ENCODE measurements around the gene C2orf78. TPM values are rescaled to one million over a fixed set of nuclear protein-coding genes. Genes with fewer than 3 reads are reported as not detected.
"Not testable (repeated sequence)": the region's sequence is repeated elsewhere in the genome, so short reads cannot be mapped to it uniquely, and the experiment has no call there.

The C2orf78 gene
- total RNA-seq, 2 experiments from 2014 or later, result not detected

DNA sequence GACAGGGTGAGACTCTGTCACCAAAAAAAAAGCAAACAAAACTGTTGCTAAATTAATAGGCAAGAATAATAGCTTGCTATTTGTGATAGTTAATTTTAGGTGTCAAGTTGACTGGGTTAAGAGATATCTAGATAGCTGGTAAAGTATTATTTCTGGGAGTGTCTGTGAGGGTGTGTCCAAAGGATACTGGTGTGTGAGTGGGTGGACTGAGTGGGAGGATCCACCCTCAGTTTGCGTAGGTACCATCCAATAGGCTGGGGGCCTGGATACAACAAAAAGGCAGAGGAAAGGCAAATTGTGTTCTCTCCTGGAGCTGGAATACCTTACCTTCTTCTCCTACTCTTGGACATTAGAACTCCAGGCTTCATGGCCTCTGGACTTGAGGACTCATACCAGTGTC lies 19.0 kb upstream of the C2orf78 start:
- H3K9me3 Mint-ChIP-seq, result no peaks in the 10 kb centered on the region
- no peak for DNase-seq
- POLR2A ChIA-PET, result no interaction called here

DNA sequence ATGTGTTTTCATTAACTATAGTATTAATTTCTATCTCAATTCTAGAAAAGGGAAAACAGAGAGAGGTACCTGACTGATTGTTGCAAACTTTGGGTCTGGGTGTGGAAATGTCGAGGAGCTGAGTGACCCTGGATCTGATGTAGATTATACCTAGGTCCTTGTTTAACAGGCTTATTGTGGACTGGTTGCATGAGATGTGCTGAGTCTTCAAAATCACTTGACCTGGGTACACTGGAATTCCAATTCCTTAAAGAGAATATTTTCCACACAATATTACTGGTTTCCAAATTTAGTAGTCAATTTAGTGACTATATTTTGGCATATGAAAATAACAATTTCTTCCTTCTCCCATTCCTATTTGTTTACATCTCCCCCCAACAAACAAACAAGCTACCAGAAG lies 17.6 kb upstream of the C2orf78 start:
- no peak overlapping the region for H3K4me3 Mint-ChIP-seq
- POLR2A ChIA-PET, result interaction anchor here (0.9 kb wide), 1 partner anchor 30 kb away, joined by 3 read pairs; no protein-coding TSS in a partner anchor
- DNase-seq, result no peak
- H3K27me3 Mint-ChIP-seq, result no peaks in the 10 kb centered on the region
- peaks cover 7% of the 10 kb centered on the region for H3K4me1 Mint-ChIP-seq
- H3K36me3 Mint-ChIP-seq, result peaks cover 34% of the 10 kb centered on the region
- no peaks in the 10 kb centered on the region for H3K9me3 Mint-ChIP-seq
- ATAC-seq (ENCODE audit: low read depth), result no peak
- no peak overlapping the region for H3K27ac Mint-ChIP-seq

More for the DNA sequence above, 19.0 kb upstream of the C2orf78 start:
- Mint-ChIP-seq H3K27ac (no peak overlapping the region), H3K36me3 (peaks cover 36% of the 10 kb centered on the region), H3K4me3 (no peak overlapping the region), H3K4me1 (peaks cover 4% of the 10 kb centered on the region), H3K27me3 (no peaks in the 10 kb centered on the region)
- no peak for ATAC-seq (ENCODE audit: low read depth)

DNA sequence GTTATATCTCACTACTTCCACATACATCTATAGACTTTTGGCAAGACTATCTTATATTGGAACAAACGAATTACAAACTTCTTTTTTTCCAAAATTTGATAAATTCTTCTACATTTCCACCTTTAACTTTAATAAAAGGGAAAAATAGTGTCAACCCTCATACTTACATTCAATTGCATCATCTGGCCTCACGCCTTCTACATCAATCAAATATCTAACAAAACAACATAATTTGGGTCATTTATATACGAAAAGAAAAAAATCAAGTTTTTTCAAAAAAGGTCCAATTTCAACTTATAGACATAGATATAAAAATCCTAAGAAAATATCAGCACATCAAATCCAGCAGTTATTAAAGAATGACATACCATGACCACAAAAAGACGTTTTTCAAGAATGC lies 17.0 kb upstream of the C2orf78 start:
- ATAC-seq (ENCODE audit: low read depth) (no peak), DNase-seq (no peak)

DNA sequence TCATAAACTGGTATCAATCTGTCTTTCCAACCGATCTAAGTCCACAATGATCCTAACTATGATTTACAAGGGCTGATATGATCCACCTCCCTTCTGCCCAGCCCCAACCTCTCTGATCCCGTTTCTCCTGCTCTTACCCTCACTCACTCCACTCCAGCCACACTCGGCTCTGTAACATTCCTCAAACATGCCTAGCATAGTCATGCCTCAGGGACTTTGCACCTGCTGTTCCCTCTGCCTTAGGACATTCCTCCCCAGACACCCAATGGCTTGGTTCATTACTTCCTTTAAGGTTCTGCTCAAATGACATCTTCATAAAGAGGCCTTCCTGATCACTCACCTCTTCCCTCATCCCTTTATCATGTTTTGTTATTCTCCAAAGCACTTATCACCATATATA lies 13.3 kb upstream of the C2orf78 start:
- no peaks in the 10 kb centered on the region for H3K9me3 Mint-ChIP-seq
- no peak overlapping the region for H3K4me3 Mint-ChIP-seq
- no peak for DNase-seq
- no peaks in the 10 kb centered on the region for H3K27me3 Mint-ChIP-seq
- no peak for ATAC-seq (ENCODE audit: low read depth)
- no peak overlapping the region for H3K27ac Mint-ChIP-seq
- POLR2A ChIA-PET, result no interaction called here
- peaks cover 15% of the 10 kb centered on the region for H3K4me1 Mint-ChIP-seq
- peaks cover 48% of the 10 kb centered on the region for H3K36me3 Mint-ChIP-seq

More for the DNA sequence above, 17.0 kb upstream of the C2orf78 start:
- Mint-ChIP-seq H3K27me3 (no peaks in the 10 kb centered on the region), H3K27ac (no peak overlapping the region), H3K9me3 (no peaks in the 10 kb centered on the region), H3K4me1 (peaks cover 7% of the 10 kb centered on the region), H3K4me3 (no peak overlapping the region), H3K36me3 (peaks cover 35% of the 10 kb centered on the region)
- POLR2A ChIA-PET, result interaction anchor here (0.9 kb wide), 1 partner anchor 30 kb away, joined by 3 read pairs; no protein-coding TSS in a partner anchor

DNA sequence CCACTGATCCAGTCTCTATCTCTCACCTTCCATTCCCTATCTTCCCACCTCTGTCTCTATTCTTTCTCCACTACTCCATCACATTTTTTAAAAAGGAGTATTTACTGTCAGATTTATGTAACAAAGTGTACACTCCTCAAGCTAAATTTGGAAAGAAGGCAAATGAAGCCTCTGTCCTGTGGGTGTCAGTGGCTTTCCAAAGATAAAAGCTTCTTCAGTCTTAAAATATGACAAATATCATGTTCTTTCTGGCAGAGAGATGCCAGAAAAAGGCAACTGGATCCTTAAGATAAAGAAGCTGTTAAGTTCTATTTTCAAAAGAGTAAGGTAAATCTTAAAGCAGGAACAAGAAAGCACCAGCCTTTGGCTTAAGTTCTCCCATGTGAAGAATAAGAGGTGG lies 11.2 kb upstream of the C2orf78 start:
- Mint-ChIP-seq H3K27me3 (no peaks in the 10 kb centered on the region), H3K36me3 (peaks cover 44% of the 10 kb centered on the region), H3K27ac (no peak overlapping the region), H3K9me3 (no peaks in the 10 kb centered on the region), H3K4me3 (no peak overlapping the region), H3K4me1 (peaks cover 20% of the 10 kb centered on the region)
- DNase-seq, result no peak
- ATAC-seq (ENCODE audit: low read depth), result no peak
- POLR2A ChIA-PET, result no interaction called here

DNA sequence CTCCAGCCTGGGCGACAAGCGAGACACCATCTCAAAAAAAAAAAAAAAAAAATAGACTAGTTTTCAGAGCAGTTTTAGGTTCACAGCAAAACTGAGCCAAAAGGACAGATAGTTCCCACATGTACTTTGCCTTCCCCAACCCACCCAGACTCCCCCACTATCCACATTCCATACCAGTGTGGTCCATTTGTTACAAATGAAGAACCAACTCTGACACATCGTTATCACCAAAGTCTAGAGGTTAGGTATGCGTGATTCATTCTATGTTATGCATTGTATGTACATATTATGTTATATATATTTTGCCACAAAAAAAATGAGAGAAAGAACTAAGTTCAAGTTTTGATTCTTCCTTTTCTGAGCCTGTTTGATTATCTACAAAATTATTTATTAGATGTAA lies 7.6 kb upstream of the C2orf78 start:
- peaks cover 22% of the 10 kb centered on the region for H3K4me1 Mint-ChIP-seq
- no peak for DNase-seq
- POLR2A ChIA-PET, result interaction anchor here (0.6 kb wide), 1 partner anchor 12 kb away, joined by 4 read pairs; no protein-coding TSS in a partner anchor
- no peak overlapping the region for H3K27ac Mint-ChIP-seq
- no peak overlapping the region for H3K4me3 Mint-ChIP-seq
- no peak for ATAC-seq (ENCODE audit: low read depth)
- H3K36me3 Mint-ChIP-seq, result peaks cover 25% of the 10 kb centered on the region
- H3K27me3 Mint-ChIP-seq, result no peaks in the 10 kb centered on the region
- H3K9me3 Mint-ChIP-seq, result no peaks in the 10 kb centered on the region

DNA sequence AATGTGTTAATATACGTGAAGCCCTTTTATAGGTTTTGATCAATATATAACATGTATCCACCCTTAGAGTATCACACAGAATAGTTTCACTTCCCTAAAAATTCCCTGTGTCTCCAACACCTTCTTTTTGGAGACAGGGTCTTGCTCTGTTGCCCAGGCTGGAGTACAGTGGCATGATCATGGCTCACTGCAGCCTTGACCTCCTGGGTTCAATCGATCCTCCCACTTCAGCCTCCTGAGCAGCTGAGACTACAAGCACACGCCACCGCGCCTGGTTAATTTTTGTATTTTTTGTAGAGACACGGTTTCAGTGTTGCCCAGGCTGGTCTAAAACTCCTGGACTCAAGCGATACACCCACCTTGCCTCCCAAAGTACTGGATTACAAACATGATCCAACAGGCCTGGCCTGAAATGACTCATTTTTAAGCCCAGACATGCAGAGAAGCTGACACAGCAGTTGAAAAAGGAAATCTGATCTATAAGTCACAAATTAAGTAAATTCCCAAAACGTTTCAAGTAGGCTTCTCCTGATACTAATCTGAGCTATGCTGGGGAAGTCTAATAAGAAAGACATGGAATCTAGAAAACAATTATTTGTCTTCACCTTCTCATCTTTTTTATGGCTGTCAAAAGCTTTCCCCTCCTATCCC lies 7.0 kb upstream of the C2orf78 start:
- H3K4me1 Mint-ChIP-seq, result peaks cover 22% of the 10 kb centered on the region
- peaks cover 23% of the 10 kb centered on the region for H3K36me3 Mint-ChIP-seq
- H3K27me3 Mint-ChIP-seq, result no peaks in the 10 kb centered on the region
- ATAC-seq (ENCODE audit: low read depth) (no peak), DNase-seq (no peak)
- POLR2A ChIA-PET, result no interaction called here
- no peak overlapping the region for H3K27ac Mint-ChIP-seq
- H3K9me3 Mint-ChIP-seq, result no peaks in the 10 kb centered on the region
- H3K4me3 Mint-ChIP-seq, result no peak overlapping the region

DNA sequence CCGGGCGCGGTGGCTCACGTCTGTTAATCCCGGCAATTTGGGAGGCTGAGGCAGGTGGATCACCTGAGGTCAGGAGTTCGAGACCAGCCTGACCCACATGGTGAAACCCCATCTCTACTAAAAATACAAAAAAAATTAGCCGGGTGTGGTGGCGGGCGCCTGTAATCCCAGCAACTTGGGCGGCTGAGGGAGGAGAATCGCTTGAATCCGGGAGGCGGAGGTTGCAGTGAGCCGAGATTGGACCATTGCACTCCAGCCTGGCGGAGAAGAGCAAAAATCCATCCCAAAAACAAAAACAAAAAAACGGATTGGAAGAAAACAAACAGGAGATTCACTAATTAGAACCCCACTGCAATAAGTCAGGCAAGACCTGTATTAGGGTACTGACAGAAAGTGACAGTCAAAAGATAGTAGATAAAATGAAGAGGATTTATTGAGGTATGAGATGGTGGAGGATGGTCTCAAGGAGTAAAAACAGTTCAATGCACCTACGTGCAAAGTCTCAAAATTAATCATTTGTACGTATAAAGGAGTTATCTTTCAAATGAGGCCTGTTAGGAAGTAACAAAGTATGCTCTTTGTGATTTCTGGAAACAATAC lies 5.0 kb upstream of the C2orf78 start:
- H3K27me3 Mint-ChIP-seq; DNase-seq; ATAC-seq (ENCODE audit: low read depth); POLR2A ChIA-PET; H3K9me3 Mint-ChIP-seq: not testable (repeated sequence)
- Mint-ChIP-seq H3K4me3 (peak overlapping the region; percentile 97), H3K27ac (peak overlapping the region; percentile 96), H3K36me3 (peaks cover 15% of the 10 kb centered on the region), H3K4me1 (peaks cover 18% of the 10 kb centered on the region)

DNA sequence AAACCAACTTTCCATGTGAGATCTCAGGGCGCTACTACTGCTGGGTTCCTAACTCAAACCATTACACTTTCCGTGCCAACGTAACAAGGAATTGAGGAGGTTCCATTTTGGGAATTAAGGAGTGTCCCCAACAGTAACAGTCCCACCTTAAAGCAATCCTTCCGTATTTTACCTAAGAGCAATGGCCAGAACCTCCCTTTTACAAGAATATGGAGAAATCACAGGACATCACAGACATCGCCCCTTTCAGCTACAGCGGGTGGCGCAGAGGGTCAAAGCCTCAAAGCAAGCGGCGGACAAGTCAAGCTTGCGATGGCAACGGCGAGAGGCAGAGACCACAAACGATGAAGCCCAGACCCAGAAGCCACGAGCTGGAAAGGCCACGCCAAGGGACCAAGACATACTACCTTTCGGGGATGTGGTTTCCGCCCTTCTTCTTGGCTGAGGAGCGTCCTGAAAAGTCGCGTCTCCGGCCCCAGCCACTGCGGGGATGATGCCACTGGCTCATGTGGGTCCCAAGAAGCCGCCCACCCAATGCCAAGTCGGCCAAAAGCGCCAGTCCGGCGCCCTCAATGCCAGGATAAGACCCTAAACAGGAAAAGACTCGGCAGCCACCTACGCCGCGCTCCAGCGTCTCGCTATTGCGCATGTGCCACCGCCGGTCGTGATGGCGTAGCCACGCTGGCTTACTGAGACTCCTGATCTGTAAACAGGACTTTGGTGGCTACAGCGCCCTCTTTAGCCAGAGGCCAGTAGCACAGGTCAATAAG lies 4.3 kb upstream of the C2orf78 start, which contains the start of gene DUSP11:
Gene DUSP11 (minus strand): TSS at position 637 of the 770 bp plus-strand sequence. CDS start 129 bp downstream, at position 508.
- Mint-ChIP-seq H3K4me1 (peaks cover 13% of the 10 kb centered on the region), H3K4me3 (peak within 1 kb of the TSS; percentile 97)
- POLR2A ChIA-PET, result no interaction called here

DNA sequence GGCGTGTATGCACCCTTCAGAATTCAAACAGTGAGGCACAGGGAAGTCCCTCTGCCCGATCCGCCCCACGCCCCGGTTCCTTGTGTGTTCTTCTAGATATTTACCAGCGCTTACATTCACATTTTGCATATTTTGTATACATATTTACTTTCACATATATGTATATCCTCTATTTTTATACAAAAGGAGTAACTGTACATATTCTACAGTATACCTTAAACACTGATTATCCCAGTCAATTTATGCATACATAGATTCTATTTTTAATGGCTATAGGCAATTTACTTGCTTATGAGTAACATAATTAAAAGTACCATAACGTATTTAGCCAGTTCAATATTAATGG lies 3.8 kb upstream of the C2orf78 start:
- Mint-ChIP-seq H3K4me3 (peak overlapping the region; percentile 97), H3K36me3 (peaks cover 4% of the 10 kb centered on the region), H3K27ac (peak overlapping the region; percentile 96), H3K4me1 (peaks cover 13% of the 10 kb centered on the region), H3K27me3 (no peaks in the 10 kb centered on the region), H3K9me3 (no peaks in the 10 kb centered on the region)
- POLR2A ChIA-PET, result interaction anchor here (0.6 kb wide), 1 partner anchor 635 kb away, joined by 3 read pairs; no protein-coding TSS in a partner anchor
- DNase-seq, result no peak
- ATAC-seq (ENCODE audit: low read depth), result no peak

More for the DNA sequence above, 4.3 kb upstream of the C2orf78 start, which contains the start of gene DUSP11:
- H3K9me3 Mint-ChIP-seq, result no peaks in the 10 kb centered on the region
- ATAC-seq (ENCODE audit: low read depth) (peak; percentile 98), DNase-seq (peak; percentile 97)
- peak within 1 kb of the TSS; percentile 96 for H3K27ac Mint-ChIP-seq
- no peaks in the 10 kb centered on the region for H3K27me3 Mint-ChIP-seq
- peaks cover 9% of the 10 kb centered on the region for H3K36me3 Mint-ChIP-seq

DNA sequence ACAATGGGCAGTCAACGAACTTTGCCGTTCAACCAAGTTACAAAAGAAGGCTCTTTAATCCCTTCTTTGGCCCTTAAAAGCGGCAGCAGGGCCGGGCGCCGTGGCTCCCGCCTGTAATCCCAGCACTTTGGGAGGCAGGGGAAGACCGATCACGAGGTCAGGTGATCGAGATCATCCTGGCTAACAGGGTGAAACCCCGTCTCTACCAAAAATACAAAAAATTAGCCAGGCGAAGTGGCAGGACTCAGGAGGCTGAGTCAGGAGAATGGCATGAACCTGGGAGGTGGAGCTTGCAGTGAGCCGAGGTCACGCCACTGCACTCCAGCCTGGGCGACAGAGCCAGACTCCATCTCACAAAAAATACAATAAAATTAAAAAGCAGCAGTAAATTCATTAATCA lies 581 bp upstream of the C2orf78 start:
- DNase-seq; H3K4me3 Mint-ChIP-seq; H3K27me3 Mint-ChIP-seq; H3K27ac Mint-ChIP-seq; H3K36me3 Mint-ChIP-seq; H3K9me3 Mint-ChIP-seq; POLR2A ChIA-PET; ATAC-seq (ENCODE audit: low read depth); H3K4me1 Mint-ChIP-seq: not testable (repeated sequence)

DNA sequence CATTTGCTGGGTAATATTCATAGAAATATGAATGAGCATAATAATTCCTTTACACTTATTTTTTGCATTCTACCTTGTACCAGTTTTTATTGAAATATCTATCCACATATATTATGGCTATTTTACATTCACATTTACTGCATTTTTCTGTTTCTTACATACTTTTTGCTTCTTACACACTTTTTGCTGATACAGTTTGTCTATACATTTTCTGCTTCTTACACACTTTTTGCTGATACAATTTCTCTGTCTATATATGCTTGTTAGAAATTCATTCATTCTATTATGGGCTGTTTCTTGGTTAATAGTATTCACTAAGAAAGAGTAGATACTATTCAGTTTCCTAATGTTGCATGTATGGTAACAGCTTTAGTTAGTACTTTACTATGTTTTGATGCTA lies 27.9 kb downstream of the C2orf78 start:
- Mint-ChIP-seq H3K36me3 (no peaks in the 10 kb centered on the region), H3K27ac (no peak overlapping the region), H3K4me3 (no peak overlapping the region), H3K4me1 (peaks cover 12% of the 10 kb centered on the region), H3K27me3 (peaks cover 10% of the 10 kb centered on the region), H3K9me3 (no peaks in the 10 kb centered on the region)
- ATAC-seq (ENCODE audit: low read depth) (no peak), DNase-seq (no peak)
- POLR2A ChIA-PET, result no interaction called here

DNA sequence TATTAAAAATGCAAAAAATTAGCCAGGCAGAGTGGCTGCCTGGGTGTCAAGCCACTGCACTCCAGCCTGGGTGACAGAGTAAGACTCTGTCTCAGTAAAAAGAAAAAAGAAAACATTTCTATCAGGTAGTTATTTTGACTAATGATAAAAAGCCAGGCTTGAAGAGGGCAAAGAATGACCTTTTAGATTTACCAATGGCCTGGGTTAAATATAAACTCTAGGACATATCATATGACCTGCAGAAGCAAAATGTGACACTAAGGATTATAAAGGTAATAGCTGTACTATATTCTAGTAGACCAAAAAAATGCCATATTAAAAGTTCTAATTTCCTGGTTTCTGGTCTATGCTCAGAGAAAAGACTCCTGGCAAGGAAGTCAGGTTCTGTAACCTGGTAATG lies 28.7 kb downstream of the C2orf78 start:
- POLR2A ChIA-PET, result no interaction called here
- peaks cover 12% of the 10 kb centered on the region for H3K4me1 Mint-ChIP-seq
- ATAC-seq (ENCODE audit: low read depth), result no peak
- no peaks in the 10 kb centered on the region for H3K9me3 Mint-ChIP-seq
- no peak overlapping the region for H3K4me3 Mint-ChIP-seq
- peaks cover 10% of the 10 kb centered on the region for H3K27me3 Mint-ChIP-seq
- no peaks in the 10 kb centered on the region for H3K36me3 Mint-ChIP-seq
- no peak for DNase-seq
- H3K27ac Mint-ChIP-seq, result no peak overlapping the region
